ENCODE measurements around the gene PLD1.
"Not testable (repeated sequence)": the region's sequence is repeated elsewhere in the genome, so short reads cannot be mapped to it uniquely, and the experiment has no call there.

PLD1 gene

GRCh38 chr3:171815973-171816595 is 5.8 kb upstream of the PLD1 start:
- no peak for DNase-seq

GRCh38 chr3:171814662-171815061 is 4.4 kb upstream of the PLD1 start:
- DNase-seq, result not testable (repeated sequence)

GRCh38 chr3:171813897-171814460 is 3.7 kb upstream of the PLD1 start:
- DNase-seq, result no peak

GRCh38 chr3:171813278-171813896 is 3.1 kb upstream of the PLD1 start:
- no peak for DNase-seq

GRCh38 chr3:171812811-171813210 is 2.5 kb upstream of the PLD1 start:
- no peak for DNase-seq

- DNase-seq, result no peak
Observed at GRCh38 chr3:171811913-171812335, 1.6 kb upstream of the PLD1 start.

GRCh38 chr3:171811295-171811912 is 1.1 kb upstream of the PLD1 start:
- DNase-seq, result no peak

- DNase-seq, result no peak
Observed at GRCh38 chr3:171810629-171811294, 479 bp upstream of the PLD1 start.

- no peak for DNase-seq
Observed at GRCh38 chr3:171809611-171809860, 747 bp downstream of the PLD1 start.

GRCh38 chr3:171807806-171808205 is 2.5 kb downstream of the PLD1 start:
- no peak for DNase-seq

- DNase-seq, result no peak
Observed at GRCh38 chr3:171807129-171807675, 3.1 kb downstream of the PLD1 start.

GRCh38 chr3:171806200-171807128 is 3.8 kb downstream of the PLD1 start:
- no peak for DNase-seq

- DNase-seq, result no peak
Observed at GRCh38 chr3:171805687-171806086, 4.6 kb downstream of the PLD1 start.

- no peak for DNase-seq
Observed at GRCh38 chr3:171804618-171805389, 5.5 kb downstream of the PLD1 start.

- DNase-seq, result no peak
Observed at GRCh38 chr3:171803044-171803443, 7.2 kb downstream of the PLD1 start.

GRCh38 chr3:171802590-171802956 is 7.7 kb downstream of the PLD1 start:
- no peak for DNase-seq

- no peak for DNase-seq
Observed at GRCh38 chr3:171801738-171802589, 8.3 kb downstream of the PLD1 start.

- no peak for DNase-seq
Observed at GRCh38 chr3:171799501-171799900, 10.8 kb downstream of the PLD1 start.

GRCh38 chr3:171797873-171798272 is 12.4 kb downstream of the PLD1 start:
- DNase-seq, result no peak

- DNase-seq, result no peak
Observed at GRCh38 chr3:171797265-171797679, 13.0 kb downstream of the PLD1 start.

Measured in NCI-H2171 treated with DMSO at 0.1 percent for 48 hours (cell line).